Activated CD8-positive, alpha-beta memory T cell treated with anti-CD3 and anti-CD28 coated beads for 1 hour (primary cell): ENCODE results near the gene IFNAR1.

Experiments used
- DNase-seq, 2 donors: peaks; one replicate each; pipeline ENCODE4 v3.0.0-alpha.2; 2020; ENCODE audit warnings: low read depth in 1 of 2; ENCODE audit errors: extremely low read depth in 1 of 2

IFNAR1 gene

DNA sequence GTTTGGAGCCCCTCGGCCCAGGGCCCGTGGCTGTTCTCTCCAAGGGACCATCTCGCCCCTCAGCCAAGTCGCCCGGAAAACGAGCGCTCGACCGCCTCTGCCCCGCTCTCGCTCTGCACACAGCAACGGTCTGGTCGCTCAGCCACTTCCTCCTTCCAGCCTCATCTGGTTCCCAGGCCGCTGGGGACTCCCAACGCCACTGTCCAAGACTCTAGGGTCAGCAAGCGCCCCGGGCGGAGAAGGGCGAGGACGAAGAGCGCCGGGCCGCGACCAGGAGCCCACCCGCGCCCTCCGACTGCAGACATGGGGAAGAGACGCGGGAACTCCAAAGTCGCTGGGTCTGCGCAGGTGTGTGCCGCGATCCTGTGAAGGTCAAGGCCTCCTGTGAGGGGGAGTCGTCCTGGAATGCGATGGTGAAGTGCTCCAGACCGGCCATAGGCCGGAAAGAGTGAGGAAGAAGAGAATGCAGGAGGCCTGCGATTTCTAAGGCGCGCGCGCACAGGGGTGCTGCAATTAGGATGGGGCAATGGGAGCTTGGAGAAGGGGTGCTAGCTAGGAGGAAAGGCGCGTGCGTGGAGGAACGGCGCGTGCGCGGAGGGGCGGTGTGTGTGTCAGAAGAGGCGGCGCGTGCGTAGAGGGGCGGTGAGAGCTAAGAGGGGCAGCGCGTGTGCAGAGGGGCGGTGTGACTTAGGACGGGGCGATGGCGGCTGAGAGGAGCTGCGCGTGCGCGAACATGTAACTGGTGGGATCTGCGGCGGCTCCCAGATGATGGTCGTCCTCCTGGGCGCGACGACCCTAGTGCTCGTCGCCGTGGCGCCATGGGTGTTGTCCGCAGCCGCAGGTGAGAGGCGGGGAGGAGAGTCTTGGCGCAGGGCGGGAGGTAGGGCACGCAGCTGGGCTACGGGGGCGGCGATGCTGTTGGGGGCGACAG, at the start of gene IFNAR1:
Gene IFNAR1 (plus strand): TSS at position 680 of the 931 bp plus-strand sequence. CDS start 86 bp downstream, at position 766.
- peak; percentile 99 for DNase-seq

DNA sequence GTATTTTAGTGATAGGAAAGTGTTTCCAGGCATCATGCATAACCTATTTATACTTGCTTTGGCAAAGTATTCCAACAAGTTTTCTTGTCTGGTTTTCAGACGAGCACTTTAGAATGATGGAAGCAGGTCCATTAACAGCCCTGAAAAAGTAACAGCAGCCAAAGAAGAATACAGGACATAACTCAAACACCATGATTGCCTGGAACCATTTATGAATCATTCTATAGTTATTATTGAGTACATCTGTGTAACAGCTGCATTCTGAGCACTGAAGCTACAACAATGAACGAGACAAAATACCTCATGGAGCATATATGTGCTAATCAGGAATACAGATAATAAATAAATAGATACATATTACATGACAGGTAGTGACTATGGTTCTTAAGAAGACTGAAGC, 46.0 kb upstream of the IFNAR1 start:
- no peak for DNase-seq

DNA sequence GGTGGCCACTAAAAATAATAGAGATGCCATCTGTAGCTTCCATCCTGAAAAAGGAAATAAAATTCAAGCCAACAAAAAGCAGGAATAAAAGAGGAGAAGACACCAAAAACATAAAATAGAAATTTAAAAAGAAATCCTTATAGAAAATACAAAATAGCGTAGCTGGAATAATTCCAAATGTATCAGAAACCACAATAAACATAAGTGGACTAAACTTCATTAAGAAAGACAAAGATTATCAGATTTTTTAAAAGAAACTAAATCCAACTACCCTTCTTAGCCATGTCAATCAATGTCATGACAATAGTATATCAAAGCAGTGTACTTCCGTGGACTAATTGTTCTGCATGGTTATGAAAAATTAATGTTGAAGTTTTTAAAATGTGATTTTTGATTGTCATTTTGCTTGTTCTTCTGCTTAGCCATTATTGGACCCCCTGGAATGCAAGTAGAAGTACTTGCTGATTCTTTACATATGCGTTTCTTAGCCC, 45.4 kb upstream of the IFNAR1 start:
- no peak for DNase-seq

DNA sequence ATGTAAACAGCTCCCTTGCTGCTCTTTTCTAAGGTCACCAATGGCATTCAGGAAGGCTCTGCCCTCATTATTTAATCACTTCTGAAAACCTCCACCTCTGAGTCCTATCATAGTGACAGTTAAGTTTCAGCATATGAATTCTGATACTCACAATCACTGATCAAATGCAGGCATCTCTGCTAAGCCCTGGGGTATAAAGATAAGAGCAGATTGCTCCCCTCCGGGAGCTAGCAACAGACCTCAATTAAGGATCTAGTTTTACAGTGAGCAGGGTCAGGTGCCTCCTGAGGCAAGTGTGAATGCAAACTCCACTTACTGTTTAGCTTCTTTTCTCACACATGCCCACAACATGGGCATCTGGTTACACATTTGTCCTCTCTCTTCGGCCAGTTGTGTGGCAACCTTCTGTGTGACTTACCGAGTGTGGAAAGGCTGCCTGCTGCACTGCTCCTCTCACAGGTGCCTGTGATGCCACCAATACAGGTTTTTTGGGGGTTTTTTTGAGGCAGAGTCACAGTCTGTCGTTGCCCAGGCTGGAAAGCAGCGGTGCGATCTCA, 43.6 kb upstream of the IFNAR1 start:
- no peak for DNase-seq

DNA sequence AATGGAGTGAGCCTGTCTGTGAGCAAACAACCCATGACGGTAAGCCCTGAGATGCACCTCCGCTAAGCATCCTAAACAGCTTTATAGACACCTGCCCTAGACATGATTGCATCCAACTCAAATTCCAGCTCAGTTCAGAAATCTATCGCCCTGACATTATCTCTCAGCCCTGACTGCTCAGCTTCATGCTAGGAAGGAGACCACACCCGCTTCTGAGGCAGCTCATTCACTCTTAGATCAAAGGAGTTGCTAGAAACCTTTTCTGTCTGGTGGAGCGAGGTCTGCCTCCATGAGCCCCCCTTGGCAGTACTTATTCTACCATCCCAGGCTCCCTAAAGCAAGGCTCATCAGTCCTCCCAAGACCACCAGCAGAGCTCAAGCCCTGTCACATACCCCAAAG, 41.6 kb upstream of the IFNAR1 start:
- no peak for DNase-seq

DNA sequence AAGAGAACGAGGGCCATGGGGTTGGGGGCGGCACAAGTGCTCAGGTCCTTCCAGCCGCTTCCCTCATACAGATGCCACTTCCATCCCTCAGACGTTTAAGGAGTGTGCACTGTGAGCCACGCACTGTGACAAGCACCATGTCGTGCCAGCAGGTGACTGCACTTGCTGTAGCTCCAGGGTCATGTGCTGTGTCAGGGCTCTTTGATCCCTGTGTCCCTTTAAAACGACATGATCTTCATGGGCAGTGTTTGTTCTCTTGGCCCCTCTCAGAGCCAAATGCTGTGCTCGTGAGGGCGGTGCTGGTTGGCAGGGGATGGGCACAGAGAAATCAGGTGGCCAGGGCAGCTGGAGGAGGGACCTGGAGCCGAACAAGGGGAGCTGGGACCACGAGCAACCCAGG, 38.7 kb upstream of the IFNAR1 start:
- DNase-seq, result no peak

DNA sequence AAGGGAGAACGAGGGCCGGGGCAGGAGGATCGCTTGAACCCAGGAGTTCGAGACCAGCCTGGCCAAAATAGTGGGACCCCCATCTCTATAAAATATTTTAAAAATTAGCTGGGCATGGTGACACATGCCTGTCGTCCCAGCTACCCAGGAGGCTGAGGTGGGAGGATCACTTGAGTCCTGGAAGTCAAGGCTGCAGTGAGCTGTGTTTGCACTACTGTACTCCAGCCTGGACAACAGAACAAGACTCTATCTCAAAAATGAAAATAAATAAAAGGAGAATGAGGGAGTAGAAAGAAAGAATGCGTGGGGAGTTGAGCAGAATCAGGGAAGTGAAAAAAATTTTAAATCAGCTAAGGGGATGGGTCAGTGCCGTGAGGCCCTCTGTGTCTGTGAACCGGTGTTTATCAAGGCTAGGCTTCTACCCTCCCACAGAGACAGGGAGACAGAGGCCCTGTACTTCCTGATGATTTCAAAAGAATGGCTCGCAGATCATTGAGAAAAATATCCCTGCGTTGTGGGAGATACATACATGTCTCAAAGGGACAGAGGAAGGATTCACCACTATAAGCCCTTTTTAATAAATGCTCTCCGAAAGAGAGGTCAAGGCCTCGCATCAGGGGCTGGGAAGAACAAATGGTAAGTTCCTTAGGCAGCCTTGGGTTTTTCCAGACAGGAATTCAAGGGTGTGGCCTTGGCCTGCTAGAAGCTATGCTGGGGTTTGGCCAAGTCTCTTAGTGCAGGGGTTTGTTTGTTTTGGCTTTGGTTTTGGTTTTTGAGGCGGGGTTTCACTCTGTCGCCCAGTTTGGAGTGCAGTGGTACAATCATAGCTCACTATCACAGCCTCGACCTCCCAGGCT, 37.9 kb upstream of the IFNAR1 start:
- DNase-seq, result no peak

DNA sequence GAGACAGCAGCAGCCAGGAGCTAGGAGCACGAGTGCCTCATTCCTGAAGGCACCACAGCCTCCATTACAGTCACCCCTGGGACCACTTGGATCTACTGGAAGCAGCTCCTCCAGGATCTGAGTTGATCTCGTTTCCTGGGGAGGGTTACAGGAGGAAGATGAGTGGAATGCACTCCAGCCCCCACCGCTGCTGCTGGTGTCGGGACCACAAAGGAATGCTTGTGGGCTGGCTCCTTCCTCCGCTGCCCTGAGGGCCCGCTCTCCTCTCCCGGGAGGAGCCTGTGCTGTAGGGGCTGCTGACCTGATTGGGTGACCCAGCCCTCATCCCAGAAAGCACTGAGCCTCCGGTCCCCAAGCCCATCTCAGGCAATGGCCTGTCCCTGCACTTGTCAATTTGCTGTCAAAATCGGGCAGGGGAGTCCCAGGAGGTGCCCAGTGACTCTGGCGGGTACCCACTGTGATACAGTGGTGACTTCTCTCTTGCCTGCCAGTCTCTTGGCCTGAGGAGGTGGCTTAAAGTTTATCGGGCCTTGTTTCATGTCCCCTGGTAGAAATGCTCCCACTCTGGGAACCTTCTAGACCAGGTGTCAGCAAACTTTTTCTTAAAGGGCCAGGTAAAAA, 35.5 kb upstream of the IFNAR1 start:
- DNase-seq, result no peak

DNA sequence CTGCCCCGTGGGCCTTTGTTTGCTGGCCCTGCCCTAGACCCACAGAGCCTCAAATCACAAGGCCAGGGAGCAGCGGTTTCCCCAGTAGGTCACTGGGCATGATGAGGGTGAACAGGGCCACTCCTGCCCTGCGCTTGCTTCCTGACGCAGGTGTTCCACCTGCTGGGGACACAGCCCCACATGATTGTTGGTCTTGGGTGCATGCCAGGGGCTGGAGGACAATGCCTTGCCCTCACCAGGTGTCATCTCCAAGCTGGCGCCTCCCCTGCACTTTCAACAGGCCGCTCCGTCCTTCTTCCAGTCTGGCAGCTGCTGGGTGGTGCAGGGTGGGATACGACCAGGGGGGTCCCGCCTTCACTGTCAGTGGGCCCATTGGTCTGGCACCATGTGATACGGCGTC, 34.3 kb upstream of the IFNAR1 start:
- DNase-seq, result no peak

DNA sequence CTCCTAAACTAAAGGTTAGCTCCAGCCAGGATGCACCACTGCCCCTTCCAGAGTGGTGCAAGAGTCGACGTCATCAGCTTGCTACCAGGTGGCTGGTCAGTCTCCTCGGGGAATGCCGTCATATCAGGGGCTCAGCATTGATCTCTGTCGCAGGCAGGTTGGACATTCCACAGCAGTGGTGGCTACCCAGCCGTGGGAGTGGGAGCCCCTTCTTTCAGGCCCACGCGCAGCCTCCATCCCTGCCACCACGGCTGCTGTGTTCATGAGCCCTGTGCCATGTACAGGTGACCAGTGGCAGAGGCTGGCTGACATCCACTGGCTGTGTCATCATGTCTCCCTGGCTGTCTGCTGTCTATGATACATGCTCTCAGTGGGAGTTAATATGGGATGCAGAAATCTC, 33.1 kb upstream of the IFNAR1 start:
- DNase-seq, result no peak

DNA sequence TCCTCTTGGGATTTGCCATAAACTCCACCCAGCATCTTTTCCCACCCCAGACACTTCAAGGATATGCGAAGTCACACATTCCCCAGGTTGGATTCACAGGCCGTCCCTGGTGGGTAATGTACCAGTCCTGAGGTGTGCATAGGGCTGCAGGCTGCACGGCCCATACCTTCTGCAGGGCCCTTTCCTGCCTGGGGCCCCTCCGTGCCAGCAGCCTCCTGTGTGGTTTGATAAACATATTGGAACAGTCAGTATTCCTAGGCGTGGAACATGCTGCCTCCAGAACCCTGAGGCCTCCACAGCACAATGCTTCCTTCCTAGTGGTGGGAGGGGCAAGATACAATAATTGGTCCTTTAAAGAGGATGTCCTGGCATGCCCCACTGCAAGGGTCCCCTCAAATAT, 32.0 kb upstream of the IFNAR1 start:
- DNase-seq, result no peak

DNA sequence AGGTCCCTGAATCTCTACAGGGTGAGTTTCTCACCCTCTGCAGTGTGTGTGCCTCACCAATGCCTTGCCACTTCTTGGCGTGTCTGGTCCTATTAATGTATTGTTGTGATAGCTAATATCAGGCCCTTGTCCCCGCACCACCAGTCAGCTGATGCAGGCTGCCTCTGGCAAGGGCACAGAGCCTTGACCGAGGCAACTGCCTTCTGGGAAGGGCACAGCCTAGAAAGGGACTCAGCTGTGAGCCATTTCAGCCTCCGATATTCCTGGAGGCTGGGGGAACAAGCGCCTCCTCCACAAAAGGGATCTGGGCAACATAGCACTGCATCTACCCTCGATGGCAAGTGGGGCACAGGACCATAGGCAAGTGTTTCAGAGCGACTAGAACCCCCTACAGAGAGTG, 31.6 kb upstream of the IFNAR1 start:
- no peak for DNase-seq

DNA sequence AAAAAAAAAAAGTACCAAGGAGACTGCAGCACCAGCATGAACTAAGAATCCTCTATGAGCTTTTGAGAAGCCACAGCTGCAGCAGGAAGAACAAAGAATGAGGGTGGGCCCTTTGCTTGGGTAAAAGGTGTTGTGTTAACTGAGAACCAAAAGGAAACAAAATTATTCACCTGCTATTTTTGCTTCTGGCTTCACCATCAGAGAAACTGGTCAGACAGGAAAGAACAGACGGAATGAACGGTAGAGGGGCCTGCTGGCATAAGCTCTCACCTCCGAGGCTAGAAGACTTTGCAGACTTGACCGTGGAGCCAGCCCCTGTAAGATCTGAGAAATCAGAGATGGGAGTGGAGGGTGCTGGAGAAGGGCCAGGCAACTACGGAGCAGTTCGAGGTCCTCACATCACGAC, 31.0 kb upstream of the IFNAR1 start:
- no peak for DNase-seq

DNA sequence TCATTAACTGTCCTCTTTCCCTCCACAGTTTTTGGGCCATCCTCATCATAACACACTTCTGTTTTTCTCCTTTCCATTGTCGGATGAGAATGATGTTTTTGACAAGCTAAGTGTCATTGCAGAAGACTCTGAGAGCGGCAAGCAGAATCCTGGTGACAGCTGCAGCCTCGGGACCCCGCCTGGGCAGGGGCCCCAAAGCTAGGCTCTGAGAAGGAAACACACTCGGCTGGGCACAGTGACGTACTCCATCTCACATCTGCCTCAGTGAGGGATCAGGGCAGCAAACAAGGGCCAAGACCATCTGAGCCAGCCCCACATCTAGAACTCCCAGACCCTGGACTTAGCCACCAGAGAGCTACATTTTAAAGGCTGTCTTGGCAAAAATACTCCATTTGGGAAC, 28.6 kb upstream of the IFNAR1 start:
- DNase-seq, result no peak

DNA sequence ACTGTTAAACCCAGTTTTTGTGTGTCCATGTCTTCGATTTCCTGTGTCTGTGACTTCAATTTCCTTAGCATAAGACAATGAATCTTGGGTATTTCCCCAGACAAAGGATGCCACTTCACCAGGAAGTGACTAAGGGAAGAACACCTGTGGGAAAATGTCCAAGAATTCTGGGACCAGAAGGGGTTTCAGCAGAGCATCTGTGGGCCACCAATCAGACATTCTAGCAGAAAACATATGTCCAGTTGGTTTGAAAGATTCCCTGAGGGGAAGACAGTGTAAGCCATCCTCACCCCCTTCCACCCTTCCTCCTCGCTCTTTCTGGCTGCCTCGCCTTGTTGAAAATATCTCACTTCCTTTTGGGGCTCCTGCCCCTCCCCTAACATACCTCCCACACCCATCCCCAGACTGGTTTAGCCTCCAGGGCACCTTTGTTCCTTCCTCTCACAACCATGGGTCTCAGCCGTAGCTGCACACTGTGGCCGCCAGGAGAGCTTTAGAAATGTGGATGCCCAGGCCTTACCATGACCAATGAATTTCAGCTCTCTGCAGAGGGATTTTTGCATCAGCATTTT, 25.5 kb upstream of the IFNAR1 start:
- DNase-seq, result no peak

DNA sequence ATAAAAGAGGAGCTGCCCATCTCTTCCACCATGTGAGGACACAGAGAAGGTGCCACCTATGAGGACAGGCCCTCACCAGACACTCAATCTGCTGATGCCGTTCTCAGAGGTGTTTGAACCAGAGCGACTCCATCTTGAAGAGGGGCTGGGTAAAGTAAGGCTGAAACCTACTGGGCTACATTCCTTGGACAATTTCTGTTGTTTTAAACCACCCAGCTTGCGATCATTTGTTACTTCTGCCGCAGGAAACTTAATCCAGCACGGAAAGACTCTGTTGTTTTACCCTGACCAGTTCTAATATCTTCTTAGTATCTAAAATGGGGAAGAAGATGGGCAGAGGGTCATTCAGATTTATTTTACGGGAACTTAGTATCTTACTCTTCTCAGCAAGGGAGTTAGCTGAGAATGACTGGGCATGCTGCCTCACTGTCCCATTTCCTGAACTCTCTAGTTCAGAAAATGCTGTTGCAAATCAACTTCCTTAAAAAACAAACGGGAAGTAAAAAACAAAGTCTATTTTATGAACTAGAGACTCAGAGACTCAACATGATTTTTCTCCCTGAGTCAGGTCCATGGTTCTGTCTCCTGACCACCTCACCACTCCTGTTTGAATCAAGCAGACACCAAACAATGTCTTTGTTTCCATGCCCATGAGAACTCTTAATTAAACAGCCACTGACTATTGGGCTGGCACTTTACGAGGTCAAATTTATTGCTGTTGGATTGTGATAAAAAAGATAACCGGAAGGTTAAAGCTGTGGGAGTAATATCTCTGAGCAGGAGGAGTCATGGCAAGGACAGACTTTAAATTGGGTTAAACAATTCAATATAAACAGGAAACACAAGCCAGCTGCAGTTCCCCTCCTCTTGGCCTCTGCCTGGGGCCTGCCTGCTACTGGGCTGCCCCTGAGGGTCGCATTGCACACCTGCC, 23.8 kb upstream of the IFNAR1 start:
- no peak for DNase-seq

DNA sequence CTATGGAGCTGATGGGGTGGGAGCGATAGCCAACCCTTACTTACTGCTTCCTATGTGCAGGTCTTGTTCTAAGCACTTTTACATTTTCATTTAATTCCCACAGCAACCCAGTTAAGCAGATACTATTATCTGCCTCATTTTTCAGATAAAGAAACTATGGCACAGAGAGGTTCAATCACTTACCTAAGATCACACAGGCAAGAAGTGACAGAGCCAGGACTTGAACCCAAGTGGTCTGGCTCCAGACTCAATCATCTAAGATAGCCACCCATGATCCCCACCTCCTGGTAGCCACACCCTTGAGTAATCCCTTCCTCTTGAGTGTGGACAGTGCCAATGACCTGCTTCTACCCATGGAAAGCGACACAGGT, 23.2 kb upstream of the IFNAR1 start:
- DNase-seq, result no peak

DNA sequence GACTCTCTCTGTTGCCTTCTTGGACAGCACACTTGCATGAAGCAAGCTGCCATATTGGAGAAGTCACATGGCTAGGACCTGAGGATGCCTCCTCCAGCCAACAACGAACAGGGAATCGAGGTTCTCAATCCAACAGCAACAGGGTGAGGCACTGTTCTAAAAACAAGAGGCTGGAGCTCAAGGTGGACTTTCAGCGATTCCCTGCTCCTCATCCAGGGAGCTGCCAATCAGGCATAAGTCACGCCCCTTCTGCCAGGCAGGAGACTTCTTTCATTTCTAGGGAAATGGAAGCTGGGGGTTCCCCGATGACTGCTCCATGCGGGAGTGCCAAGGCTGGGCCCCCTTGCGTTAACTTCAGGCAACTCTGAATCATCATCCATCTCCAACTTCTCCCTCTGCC, 22.7 kb upstream of the IFNAR1 start:
- no peak for DNase-seq

DNA sequence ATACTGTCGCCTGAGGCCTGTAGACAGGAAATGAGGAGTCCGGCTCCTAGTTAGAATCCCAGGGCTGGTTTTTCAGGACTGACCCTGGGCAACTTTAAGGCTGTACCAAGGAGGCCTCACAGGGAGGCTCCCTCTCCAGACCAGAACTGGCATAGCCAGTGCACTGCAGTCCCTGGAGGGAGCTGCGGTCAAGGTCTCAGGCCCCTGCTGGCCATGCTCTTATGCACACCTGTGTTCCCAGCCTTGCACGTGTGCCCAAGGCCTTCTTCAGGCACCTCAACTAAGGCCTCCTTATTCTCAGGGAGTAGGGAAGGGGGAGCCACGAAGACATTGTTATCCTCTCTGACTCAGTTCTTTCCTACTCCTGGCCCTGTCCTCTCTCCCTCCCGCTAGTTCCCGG, 22.0 kb upstream of the IFNAR1 start:
- DNase-seq, result no peak

DNA sequence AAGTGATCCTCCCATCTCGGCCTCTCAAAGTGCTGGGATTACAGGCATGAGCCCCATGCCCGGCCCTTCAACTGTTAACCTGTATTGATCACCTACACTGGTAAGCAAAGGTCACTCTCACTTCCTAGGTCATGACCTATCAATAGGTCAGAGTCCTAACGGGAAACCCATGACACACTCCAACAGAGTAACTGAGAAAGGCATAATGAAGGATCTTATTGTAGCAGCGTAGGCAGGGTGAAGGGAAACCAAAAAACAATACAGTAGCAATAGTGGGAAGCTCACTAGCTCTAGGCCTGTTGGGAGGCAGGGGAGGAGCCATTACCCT, 19.5 kb upstream of the IFNAR1 start:
- no peak for DNase-seq
